ENCODE measurements around the gene IGSF8.
A peak's percentile ranks its signal among the peaks of the same experiment; 100 is the strongest.

The IGSF8 gene, protein sequence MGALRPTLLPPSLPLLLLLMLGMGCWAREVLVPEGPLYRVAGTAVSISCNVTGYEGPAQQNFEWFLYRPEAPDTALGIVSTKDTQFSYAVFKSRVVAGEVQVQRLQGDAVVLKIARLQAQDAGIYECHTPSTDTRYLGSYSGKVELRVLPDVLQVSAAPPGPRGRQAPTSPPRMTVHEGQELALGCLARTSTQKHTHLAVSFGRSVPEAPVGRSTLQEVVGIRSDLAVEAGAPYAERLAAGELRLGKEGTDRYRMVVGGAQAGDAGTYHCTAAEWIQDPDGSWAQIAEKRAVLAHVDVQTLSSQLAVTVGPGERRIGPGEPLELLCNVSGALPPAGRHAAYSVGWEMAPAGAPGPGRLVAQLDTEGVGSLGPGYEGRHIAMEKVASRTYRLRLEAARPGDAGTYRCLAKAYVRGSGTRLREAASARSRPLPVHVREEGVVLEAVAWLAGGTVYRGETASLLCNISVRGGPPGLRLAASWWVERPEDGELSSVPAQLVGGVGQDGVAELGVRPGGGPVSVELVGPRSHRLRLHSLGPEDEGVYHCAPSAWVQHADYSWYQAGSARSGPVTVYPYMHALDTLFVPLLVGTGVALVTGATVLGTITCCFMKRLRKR

DNA sequence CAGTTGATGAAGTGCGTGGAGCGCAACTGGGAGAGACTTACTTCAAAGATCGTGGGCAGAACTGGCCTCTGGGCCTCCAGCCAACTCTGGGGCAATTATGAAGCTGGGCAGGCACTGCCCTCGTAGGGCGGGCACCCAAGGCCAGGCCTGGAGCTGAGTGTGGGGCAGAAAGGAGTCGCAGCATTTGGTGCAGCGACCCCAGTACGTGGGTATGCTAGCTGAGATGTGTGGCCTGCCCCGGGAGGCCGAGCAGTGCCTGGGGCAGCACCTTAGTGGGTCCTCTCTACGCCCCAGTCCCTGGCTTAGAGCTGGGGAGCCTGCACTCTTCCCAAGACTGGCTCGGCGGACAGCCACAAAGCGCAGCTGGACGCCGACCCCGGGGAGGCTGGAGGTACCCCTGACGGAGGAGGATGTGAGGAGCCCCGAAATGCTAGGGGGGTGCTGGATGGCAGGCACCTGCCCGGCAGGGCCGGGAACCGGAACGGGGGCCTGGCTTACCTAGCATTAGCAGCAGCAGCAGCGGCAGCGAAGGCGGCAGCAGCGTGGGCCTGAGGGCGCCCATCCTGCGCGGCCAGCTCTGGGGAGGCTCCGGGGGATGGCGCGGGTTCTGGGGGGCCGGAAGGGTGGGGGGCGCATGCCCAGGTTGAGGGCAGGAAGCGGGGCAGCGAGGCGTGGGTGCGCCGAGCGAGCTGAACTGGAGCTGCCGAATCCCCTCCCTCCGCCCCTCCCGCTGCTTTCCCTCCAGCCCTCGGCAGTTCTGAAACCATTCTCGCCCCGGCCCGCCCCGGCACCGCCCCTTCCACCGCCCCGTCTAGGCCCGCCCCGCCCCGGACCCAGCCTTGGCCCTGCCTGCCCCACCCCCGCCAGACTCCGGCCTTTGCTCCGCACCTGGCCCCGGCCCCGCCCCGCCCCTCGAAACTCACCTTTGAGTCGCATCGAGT is at the start of gene IGSF8:
Gene IGSF8 (minus strand): TSS at position 709 of the 941 bp plus-strand sequence. CDS start 147 bp downstream, at position 562.
- DNase-seq, result no peak

DNA sequence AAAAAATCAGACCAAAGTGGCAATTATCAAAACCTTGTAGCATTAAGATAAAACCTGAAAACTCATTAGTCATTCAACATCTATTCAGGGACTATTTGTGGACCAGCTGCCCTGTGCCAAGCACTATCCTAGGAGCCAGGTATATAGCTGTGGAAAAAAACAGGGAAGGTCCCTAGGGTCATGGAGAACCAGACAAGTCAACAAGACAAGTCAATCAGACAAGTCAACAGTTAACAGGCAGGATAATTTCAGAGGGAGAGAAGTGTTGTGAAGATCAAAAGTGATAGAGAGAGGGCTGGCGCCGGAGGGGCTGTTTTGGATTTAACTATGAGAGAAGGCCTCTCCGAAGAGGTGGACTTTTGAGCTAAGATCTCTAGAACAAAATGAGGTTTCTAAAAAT is 49.7 kb upstream of the IGSF8 start:
- DNase-seq, result no peak

DNA sequence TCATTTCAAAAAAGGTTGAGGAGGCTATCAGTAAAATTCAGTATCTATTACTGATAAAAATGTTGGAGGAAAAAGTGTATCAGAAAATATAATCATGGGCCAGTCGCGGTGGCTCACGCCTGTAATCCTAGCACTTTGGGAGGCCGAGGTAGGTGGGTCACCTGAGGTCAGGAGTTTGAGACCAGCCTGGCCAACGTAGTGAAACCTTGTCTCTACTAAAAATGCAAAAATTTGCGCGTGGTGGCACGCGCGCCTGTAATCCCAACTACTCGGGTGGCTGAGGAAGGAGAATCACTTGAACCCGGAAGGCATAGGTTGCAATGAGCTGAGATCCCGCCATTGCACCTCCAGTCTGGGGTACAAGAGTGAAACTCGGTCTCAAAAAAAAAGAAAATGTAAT is 47.7 kb upstream of the IGSF8 start:
- DNase-seq, result no peak

DNA sequence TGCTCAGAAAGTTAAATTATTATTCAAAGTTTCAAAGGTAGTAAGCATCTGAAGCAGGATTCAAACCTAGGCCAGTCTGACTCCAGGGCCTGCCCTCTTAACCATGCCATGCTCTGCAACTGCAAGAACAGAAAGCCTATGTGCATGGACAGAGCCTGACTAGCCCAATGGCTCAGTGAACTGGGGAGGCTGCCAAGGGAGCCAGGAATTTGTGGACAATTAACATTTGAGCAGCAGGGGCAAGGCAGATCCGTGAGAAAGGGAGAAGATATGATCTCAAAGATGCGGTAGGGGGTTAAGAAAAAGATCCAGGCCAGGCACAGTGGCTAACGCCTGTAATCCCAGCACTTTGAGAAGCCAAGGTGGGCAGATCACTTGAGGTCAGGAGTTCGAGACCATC is 46.5 kb upstream of the IGSF8 start:
- peak; percentile 54 for DNase-seq

DNA sequence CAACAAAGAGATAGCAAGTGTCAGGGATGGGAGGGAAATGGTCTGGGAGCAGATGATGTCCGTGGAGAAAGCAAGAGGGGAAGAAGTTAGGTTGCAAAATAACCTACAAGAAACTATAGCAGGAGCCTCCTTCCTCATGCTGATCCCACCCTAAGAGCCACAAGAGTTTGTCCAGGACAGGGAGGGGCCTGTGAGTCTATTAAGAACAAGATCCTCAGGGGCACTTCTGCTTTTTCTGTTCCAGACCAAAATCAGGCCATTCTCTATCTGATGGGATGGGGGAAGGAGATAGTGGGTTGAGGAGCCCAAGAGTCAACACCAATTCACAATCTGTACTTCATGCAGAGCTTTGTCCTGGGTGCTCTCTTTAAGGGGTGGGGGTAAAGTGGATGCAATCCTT is 45.3 kb upstream of the IGSF8 start:
- no peak for DNase-seq

DNA sequence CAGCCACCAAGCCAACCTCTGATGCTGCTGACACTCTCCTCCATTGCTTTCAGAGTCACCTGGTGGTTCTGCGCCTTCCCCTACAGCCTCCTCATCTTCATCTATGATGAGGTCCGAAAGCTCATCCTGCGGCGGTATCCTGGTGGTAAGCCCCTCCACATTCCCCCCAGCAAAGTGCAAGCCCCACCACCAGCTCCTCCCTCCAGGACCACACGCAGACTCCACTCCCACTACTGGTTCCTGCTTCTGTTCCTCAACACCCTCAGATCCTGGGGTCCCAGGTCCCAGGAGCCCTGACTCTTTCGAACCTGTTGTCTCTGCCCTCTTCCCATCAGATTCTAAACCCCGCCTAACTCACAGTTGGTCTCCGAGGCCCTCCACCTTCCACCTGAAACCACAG is 41.4 kb upstream of the IGSF8 start:
- DNase-seq, result no peak

DNA sequence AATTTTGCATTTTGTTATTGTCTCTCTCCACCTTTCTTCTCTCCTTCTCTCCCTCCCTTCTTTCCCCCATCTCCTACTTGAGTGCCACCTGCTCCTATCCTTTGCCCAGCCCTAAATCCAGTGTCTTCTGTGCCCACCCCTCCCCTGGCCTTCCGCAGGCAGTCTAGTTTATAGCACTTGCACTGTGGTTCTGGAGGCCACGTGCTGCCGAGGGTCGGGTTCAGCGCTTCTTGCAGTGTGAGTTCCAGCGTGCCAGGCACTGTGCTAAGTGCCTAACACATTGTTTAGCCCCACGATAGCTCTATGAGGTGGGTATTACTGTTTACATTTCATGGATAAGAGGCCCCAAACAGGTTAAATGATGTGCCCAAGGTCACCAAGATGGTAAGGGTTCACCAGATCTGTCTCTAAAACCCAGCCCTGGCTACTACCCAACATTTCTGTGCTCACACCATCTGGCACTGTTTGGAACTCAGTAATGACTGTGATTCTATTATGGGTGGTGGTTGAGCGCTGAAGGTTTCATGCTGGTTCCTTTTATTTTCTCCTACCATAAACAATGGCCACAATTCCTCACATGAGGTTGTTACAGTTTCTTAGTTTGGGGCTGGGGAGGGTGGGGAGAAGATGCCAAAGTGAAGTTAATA is 38.9 kb upstream of the IGSF8 start:
- peak; percentile 37 for DNase-seq

DNA sequence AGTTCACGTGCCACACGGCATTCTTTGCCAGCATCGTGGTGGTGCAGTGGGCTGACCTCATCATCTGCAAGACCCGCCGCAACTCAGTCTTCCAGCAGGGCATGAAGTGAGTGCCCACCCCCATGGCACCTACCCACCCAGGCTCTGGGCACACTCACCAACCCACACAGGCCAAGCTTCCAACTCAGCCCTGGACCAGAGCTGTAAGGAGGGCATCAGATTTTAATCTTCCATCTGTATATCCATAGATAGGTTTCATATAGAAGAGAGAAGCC is 38.4 kb upstream of the IGSF8 start:
- peak; percentile 26 for DNase-seq

DNA sequence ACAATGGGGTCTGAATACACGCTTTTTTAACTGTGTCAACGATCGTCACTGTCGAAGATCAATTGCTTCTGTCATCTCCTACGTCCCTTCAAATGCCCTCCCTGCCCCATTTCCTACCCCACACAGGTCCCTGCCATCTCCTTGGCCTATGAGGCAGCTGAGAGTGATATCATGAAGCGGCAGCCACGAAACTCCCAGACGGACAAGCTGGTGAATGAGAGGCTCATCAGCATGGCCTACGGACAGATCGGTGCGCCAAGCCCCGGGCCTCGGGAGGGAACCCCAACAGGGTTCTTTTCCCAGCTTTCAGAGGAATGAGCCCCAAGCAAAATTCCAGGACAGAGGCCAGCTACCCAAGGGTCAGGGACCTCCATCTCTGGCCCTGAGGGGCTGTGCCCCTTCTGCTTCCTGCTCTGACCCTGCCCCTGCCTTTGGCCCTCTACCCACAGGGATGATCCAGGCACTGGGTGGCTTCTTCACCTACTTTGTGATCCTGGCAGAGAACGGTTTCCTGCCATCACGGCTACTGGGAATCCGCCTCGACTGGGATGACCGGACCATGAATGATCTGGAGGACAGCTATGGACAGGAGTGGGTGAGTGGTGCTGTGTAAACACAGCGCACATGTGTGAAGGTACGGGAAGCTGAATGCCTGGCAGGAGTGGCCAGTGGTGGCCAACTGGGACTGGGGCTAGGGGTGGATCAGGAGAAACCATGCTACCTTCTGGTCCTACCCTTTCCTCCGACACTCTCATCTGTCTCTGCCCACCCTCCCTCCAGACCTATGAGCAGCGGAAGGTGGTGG is 37.9 kb upstream of the IGSF8 start:
- DNase-seq, result no peak

DNA sequence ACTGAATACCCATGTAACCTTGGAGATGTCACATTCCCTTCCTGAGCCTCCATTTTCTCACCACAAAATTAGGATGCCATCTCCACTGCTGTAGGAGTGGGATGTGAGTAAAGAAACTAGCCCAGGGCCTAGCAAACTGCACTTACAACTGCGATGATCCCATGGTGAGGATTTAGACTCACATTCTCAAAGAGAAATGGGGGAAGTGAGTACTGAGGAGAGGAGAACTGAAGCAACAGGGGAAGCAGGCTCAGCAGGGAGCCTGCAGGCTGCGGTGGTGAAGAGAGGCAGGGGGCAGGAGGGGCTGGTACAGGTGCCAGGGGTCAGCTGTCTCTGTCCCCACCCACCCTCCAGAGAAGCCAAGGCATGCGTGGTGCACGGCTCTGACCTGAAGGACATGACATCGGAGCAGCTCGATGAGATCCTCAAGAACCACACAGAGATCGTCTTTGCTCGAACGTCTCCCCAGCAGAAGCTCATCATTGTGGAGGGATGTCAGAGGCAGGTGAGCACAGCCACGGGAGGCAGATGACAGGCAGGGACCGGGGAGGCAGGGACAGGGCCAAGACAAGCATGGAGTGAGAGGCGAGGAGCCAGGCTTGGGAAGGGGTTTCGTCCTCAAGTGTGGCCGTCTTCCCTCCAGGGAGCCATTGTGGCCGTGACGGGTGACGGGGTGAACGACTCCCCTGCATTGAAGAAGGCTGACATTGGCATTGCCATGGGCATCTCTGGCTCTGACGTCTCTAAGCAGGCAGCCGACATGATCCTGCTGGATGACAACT is 36.6 kb upstream of the IGSF8 start:
- DNase-seq, result no peak

DNA sequence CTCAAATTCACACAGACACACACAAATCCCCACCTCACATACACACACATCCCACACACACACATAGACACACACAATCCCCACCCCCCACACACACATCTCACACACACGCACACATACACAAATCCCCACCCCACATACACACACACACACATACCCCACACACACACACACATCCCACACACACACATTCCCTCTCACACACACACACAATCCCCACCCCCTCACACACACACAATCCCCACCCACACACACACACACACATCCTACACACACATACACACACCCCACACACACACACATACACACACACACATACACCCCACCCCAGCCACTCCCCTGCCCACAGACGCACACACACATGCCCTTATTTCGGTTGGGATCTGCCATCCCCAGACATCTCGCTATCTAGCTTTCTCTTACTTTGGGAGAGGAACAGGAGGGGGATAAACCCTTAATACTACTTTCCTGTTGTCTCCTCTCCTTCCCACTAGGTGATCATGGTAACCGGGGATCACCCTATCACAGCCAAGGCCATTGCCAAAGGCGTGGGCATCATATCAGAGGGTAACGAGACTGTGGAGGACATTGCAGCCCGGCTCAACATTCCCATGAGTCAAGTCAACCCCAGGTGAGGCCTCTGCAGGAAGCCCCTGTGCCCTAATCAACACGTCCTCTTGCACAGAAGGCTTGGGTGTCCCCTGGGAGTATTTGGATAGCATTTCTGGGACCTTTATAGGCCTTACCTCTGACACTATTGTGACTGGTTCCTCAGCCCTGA is 35.8 kb upstream of the IGSF8 start:
- DNase-seq, result no peak

DNA sequence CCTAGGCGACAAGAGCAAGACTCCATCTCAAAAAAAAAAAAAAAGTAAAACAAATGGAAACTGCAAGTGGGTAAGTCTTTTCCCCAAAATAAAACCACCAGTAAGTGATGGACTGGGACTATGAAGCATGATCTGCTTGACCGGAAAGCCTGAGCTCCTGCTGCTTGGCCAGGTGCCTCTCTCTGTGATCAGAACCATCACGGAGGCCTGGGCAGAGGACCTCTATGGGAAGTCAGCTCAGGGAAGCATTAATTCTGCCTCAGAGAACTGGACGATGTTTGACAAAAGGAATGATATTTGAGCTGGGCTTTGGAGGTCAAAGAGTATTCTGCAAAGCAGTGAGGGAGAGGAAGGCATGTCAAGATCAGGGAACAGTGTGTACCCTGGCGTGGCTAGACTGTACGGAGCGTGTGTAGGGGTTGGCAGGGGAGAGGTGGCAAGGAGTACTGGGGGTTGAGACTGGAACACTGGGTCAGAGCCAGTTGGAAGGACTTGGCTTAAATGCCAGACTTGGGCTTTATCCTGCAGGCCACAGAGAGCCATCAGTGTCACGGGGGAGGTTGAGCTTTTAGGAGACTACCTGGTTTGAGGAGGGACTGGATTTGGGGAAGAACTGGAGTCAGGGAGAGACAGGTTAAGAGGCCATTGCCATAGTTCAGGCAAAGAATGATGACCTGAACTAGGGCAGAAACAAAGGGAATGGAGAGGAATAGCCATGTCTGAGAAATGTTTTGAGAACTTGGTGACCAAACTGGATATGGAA is 33.6 kb upstream of the IGSF8 start:
- no peak for DNase-seq

DNA sequence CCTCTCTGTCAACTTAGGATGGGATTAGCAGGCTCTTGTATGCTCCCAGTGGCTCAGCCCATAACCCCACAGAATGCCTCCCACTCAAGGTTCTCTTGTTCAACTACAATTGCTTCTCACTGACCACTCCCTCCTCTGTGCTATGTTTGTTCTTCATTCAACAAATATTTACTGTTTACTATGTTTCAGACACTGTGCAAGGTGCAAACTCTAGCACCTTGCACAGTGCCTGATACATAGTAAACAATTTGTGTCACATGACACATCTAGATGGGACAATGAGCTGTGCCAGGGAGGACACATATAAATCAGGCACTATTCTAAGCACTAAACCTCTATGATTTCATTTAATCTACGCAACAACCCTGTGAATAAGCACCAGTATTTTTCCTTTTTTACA is 32.5 kb upstream of the IGSF8 start:
- DNase-seq, result no peak

DNA sequence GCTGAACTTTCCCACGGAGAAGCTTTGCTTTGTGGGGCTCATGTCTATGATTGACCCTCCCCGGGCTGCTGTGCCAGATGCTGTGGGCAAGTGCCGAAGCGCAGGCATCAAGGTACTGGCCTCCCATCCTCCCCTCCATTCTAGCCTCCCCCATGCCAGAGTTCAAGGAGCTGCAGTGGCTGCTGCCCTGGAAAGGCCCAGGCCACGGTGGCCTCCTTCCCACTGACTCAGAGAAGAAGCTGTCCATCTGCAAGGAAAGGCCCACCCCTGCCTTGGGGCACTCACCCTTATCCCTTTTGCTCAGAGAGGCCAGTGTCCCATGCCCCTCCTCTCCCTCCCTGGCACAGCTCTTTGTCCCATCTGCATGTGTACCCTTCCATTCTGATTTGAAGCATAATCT is 32.1 kb upstream of the IGSF8 start:
- DNase-seq, result no peak

DNA sequence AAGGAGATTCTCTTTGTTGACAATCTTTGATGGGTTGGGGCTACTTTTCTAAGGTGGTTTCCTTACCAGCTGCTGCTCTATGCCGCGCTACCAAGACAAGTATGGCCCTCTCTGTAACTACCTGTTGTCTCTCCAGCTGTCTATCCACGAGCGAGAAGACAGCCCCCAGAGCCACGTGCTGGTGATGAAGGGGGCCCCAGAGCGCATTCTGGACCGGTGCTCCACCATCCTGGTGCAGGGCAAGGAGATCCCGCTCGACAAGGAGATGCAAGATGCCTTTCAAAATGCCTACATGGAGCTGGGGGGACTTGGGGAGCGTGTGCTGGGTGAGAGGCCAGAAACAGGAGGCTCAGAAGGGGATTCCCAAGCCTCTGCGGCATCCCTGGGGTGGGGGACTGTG is 31.5 kb upstream of the IGSF8 start:
- no peak for DNase-seq

DNA sequence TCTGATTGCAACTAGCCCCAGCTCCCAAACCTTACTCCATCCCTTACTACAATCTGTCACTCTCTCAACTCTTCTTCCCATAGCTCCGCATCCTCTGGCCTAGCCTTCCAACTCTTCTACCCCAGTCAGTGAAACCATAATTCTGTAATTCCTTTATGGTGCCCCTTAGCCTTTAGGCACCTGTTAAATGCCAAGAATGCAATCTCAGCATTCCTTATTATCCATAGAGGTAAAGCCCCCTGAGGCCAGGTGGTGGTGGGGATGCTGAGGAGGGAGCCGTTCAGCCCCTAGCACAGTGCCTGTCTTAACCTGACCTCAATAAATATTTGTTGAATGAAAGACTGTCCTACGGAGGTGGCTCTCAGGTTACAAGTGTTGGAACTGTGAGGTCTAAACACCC is 31.1 kb upstream of the IGSF8 start:
- no peak for DNase-seq

DNA sequence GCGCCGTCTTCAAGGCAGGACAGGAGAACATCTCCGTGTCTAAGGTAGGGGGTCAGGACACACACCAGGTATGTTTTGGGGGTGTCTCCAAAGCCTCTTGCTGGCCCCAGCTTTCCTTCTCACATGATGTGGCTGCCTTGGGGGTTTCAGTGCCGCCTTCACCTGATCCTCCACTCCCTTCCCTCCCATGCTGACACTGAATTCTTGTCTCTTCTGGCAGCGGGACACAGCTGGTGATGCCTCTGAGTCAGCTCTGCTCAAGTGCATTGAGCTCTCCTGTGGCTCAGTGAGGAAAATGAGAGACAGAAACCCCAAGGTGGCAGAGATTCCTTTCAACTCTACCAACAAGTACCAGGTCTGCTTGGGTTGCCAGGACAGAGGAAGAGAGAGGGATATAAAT is 30.6 kb upstream of the IGSF8 start:
- no peak for DNase-seq

DNA sequence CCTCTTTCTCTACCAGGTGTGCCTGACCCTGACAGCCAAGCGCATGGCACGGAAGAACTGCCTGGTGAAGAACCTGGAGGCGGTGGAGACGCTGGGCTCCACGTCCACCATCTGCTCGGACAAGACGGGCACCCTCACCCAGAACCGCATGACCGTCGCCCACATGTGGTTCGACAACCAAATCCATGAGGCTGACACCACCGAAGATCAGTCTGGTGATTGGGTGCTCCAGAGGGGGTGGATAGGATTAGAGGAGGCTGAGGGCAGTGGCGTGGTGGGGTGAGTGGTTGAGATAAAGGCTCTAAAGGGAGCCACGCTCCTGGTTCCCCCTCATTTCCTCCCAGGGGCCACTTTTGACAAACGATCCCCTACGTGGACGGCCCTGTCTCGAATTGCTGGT is 30.2 kb upstream of the IGSF8 start:
- no peak for DNase-seq

DNA sequence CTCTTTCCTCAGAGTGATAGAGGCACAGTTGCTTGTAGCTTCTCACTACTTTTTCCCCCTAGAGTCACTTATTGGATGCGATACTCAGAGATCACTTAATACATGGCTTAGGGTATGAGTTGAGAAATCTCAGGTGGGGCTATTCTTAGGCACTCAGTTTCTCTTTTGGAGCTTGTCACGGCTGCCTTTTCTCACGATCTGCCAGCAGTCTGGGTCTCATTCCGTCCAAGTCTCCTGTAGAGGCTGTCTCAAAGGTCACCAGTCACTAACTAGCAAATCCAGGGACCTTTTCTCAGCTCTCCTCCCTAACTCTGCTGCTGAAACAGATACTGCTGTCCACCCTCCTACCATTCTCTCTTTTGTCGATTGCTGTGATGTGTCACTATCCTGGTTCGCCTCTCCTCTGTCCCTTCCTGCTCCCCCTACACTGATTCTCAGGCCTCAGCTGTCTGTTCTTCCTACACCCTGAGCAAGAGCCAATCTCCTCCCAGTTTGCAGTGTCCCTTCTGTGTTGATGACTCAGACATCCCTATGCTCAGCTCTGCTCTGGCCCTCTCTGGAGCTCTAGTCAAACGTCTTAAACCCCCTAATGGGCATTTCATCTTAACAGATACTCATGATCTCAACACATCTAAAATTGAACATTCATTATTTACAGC is 29.6 kb upstream of the IGSF8 start:
- peak; percentile 78 for DNase-seq

Data from islet precursor cell (in vitro differentiated cells).